ENCODE measurements around the gene JAKMIP3.

GRCh38 chr10:132062116-132062515, 3.6 kb upstream of the JAKMIP3 start:
- TF ChIP-seq ISL1 (CRISPR knock-in tag; IDR thresholded peaks at IDR 0.05) (no peak), ZFP3 (CRISPR knock-in tag; IDR thresholded peaks at IDR 0.05) (no peak)

All from SK-N-SH treated with all-trans-retinoic acid at 6 μM for 48 hours (cell line).